ENCODE data around the gene CCDC171.

DNA sequence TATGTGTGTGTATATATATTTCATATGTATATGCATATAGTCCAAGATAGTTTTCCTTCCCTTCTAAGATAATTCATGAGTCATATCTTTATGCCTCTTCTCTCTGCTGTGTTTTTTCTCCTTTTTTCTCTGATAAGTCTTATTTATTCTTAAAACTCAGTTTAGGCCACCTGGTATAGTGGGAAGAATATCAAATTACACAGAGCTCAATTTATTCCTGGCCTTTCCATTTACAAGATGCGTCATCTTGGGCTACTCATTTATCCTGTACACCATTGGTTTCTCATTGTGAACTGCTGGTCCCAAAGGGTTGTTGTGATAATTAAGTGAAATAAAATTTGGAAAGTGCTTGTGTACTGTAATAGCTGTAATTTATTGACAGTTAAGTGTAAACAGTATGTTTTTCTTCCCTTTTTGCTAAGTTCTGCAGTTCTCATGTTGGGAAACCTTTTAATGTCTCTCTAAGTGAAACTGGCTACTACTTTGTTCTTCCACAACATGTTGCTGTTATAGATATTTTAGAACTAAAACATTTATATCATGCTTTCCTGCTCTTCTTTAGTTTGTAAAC lies 19.4 kb downstream of the CCDC171 start:
- no peak for TF ChIP-seq POLR2A (IDR thresholded peaks at IDR 0.05)
- TF ChIP-seq, protein P1, sequence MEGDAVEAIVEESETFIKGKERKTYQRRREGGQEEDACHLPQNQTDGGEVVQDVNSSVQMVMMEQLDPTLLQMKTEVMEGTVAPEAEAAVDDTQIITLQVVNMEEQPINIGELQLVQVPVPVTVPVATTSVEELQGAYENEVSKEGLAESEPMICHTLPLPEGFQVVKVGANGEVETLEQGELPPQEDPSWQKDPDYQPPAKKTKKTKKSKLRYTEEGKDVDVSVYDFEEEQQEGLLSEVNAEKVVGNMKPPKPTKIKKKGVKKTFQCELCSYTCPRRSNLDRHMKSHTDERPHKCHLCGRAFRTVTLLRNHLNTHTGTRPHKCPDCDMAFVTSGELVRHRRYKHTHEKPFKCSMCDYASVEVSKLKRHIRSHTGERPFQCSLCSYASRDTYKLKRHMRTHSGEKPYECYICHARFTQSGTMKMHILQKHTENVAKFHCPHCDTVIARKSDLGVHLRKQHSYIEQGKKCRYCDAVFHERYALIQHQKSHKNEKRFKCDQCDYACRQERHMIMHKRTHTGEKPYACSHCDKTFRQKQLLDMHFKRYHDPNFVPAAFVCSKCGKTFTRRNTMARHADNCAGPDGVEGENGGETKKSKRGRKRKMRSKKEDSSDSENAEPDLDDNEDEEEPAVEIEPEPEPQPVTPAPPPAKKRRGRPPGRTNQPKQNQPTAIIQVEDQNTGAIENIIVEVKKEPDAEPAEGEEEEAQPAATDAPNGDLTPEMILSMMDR (IDR thresholded peaks at IDR 0.05): no peak
